GM12801 (cell line): Measurements from ENCODE around the gene KRT6C.

Source experiments
- CTCF ChIP-seq: IDR thresholded peaks from one replicate; pipeline ENCODE4 v1.5.1; 2011; ENCODE audit warnings: control low read depth; ENCODE audit not compliant: insufficient read length; ENCODE audit errors: extremely low read depth

KRT6C gene

GRCh38 chr12:52488736-52489135, 15.1 kb upstream of the KRT6C start:
- TF ChIP-seq CTCF: no peak

DNA sequence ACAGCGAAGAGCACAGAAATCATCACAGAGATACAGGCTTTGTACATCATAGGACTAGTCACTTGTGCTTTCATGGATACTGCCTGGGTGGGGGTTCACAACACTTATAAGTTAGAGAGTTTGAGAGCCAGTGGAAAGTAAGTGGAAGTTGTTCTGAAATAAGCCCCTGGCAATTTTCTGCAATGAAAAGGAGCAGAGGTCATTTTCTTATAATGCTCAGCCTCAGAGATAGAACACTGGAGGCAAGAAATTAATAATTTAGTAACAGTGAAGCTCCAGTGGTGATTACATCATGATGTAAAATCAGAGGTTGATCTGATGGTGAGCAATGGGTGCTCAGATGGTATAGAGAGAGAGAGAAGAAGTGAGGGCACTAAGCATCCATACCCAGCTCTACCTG, 13.6 kb upstream of the KRT6C start:
- no peak for TF ChIP-seq CTCF

DNA sequence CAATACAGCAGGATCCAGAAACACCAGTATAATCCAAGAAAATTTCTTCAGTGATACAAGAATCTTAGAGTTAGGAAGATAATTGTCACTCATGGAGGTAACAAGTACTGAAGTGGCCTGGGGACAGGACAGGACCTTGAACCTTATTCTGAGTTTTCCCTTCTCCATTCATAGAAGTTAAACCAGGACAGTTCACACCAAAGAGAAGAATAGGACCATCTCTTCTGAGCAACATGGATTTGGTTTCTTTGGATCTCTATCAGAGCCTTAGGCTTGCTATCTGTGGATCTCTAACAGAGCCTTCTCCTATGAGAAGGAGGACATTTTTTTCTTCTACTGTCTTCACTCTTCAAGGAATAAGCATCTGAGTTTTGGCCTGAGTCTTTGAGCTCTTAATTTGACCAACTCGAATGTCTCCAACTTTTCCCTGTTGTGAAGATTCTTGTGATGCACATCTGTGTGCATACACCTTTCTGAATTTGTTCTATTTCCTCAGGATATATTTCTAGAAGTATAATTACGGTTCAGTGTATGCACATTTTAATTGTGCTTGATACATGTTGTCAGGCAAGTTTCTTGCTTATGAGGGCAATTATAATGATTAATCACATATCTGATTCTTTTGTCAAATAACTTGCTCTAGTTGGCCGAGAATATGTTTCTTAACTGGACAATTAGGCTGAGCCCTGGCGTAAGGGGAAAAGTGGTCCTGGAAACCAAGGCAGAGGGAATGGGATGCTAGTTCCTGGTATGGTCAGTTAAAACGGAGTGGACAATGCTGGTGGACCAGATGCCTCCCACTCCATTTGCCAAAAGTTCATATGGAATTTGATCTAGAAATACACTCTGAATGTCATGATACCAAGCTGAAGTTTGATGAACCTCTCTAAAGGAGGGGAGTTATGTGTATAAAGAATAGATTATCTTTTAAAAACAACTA, 12.8 kb upstream of the KRT6C start:
- no peak for TF ChIP-seq CTCF

DNA sequence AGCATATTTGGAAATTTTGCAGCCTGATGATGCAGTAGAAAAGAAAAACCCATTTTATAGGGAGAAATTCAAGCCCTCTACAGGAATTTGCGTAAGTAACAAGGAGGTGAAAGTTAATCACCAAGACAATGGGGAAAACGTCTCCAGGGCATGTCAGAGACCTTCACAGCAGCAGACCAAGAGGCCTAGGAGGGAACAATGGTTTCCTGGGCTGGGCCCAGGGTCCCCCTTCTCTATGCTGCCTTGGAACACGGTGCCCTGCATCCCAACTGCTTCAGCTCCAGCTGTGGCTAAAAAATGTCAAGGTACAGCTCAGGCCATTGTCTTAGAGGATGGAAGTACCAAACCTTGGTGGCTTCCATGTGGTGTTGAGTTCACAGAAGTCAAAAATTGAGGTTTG, 6.5 kb upstream of the KRT6C start:
- no peak for TF ChIP-seq CTCF

- no peak for TF ChIP-seq CTCF
Observed at GRCh38 chr12:52477651-52478050, 4.0 kb upstream of the KRT6C start.

GRCh38 chr12:52474212-52474611, 607 bp upstream of the KRT6C start:
- TF ChIP-seq CTCF: no peak

GRCh38 chr12:52469853-52470252, 3.8 kb downstream of the KRT6C start:
- TF ChIP-seq CTCF: no peak
